MCF 10A (cell line): ENCODE data around the gene INTS1. TPM values are rescaled to one million over a fixed set of nuclear protein-coding genes. Genes with fewer than 3 reads are reported as not detected.

Experiments
- BruUV-seq: library from RNA; stranded (reverse); fragments of 400-500 nt; replicated peaks from 2 replicates; lab custom pipeline; 2021; lab: Mats Ljungman, UMichigan
- CTCF ChIA-PET: fragments of 300-600 bp; sonication (Branson Sonifier 250); formaldehyde crosslinking; extraction: SDS; loops from one replicate; lab custom pipeline; 2021; ENCODE audit warnings: antibody characterized with exemption, inconsistent platforms; lab: Yijun Ruan, JAX
- POLR2A ChIA-PET: fragments of 300-600, 350-650 bp; sonication (Branson Sonifier 250); formaldehyde crosslinking; extraction: SDS; loops from one replicate; lab custom pipeline; 2020; ENCODE audit warnings: antibody characterized with exemption, inconsistent platforms; lab: Yijun Ruan, JAX
- DNase-seq: peaks from one replicate; pipeline ENCODE4 v3.0.0-alpha.2; 2018; ENCODE audit not compliant: unreplicated experiment
- H3K27ac Mint-ChIP-seq: one replicate; pipeline ENCODE4 v1.8.0; 2022; ENCODE audit warnings: mild to moderate bottlenecking, low read depth, mixed read lengths; ENCODE audit not compliant: unreplicated experiment
- H3K27me3 Mint-ChIP-seq: one replicate; pipeline ENCODE4 v1.8.0; 2022; ENCODE audit warnings: mixed read lengths; ENCODE audit not compliant: insufficient read depth, unreplicated experiment
- H3K36me3 Mint-ChIP-seq: one replicate; pipeline ENCODE4 v1.8.0; 2022; ENCODE audit warnings: mild to moderate bottlenecking, moderate library complexity, mixed read lengths; ENCODE audit not compliant: insufficient read depth, unreplicated experiment
- H3K4me1 Mint-ChIP-seq: one replicate; pipeline ENCODE4 v1.8.0; 2022; ENCODE audit warnings: mixed read lengths; ENCODE audit not compliant: insufficient read depth, unreplicated experiment
- H3K4me3 Mint-ChIP-seq: one replicate; pipeline ENCODE4 v1.8.0; 2022; ENCODE audit warnings: mild to moderate bottlenecking, moderate library complexity, mixed read lengths; ENCODE audit not compliant: unreplicated experiment
- H3K9me3 Mint-ChIP-seq: one replicate; pipeline ENCODE4 v1.8.0; 2022; ENCODE audit warnings: mixed read lengths; ENCODE audit not compliant: unreplicated experiment
- intact Hi-C: fragments of 100-400 bp; cut with micrococcal nuclease; formaldehyde crosslinking; loops from 2 replicates; pipeline ENCODE4 v1.14.1; 2022
- total RNA-seq: library from RNA; stranded (reverse); gene quantifications from 2 replicates; pipeline ENCODE4 v1.2.3, GENCODE V29; 2022
- TF ChIP-seq, protein P1 (sequence below): fragments of 200-600 bp; IDR thresholded peaks from one replicate; pipeline ENCODE4 v1.8.0; 2022; ENCODE audit warnings: antibody characterized with exemption, mild to moderate bottlenecking; ENCODE audit not compliant: unreplicated experiment

INTS1 gene
- total RNA-seq, 1 experiment from 2014 or later = 86.3 TPM

- TF ChIP-seq, protein P1, sequence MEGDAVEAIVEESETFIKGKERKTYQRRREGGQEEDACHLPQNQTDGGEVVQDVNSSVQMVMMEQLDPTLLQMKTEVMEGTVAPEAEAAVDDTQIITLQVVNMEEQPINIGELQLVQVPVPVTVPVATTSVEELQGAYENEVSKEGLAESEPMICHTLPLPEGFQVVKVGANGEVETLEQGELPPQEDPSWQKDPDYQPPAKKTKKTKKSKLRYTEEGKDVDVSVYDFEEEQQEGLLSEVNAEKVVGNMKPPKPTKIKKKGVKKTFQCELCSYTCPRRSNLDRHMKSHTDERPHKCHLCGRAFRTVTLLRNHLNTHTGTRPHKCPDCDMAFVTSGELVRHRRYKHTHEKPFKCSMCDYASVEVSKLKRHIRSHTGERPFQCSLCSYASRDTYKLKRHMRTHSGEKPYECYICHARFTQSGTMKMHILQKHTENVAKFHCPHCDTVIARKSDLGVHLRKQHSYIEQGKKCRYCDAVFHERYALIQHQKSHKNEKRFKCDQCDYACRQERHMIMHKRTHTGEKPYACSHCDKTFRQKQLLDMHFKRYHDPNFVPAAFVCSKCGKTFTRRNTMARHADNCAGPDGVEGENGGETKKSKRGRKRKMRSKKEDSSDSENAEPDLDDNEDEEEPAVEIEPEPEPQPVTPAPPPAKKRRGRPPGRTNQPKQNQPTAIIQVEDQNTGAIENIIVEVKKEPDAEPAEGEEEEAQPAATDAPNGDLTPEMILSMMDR = no peak
- H3K27me3 Mint-ChIP-seq = no peaks in the 10 kb centered on the region
- H3K4me3 Mint-ChIP-seq = no peak overlapping the region
- no peak overlapping the region for H3K27ac Mint-ChIP-seq
- intact Hi-C loops = no loop called here
- H3K9me3 Mint-ChIP-seq = no peaks in the 10 kb centered on the region
- no peaks in the 10 kb centered on the region for H3K4me1 Mint-ChIP-seq
- CTCF ChIA-PET = interaction anchor here (0.6 kb wide), 1 partner anchor 29 kb away, joined by 3 read pairs; no protein-coding TSS in a partner anchor
- no peak for DNase-seq
- POLR2A ChIA-PET = no interaction called here
- no TSS peak for BruUV-seq
- H3K36me3 Mint-ChIP-seq = peaks cover 59% of the 10 kb centered on the region
Observed at GRCh38 chr7:1486571-1486970, 17.6 kb downstream of the INTS1 start.

- BruUV-seq = no TSS peak
- Mint-ChIP-seq H3K4me1 (no peaks in the 10 kb centered on the region), H3K36me3 (peaks cover 57% of the 10 kb centered on the region), H3K4me3 (no peak overlapping the region), H3K27me3 (no peaks in the 10 kb centered on the region), H3K27ac (no peak overlapping the region), H3K9me3 (no peaks in the 10 kb centered on the region)
- intact Hi-C loops = no loop called here
- POLR2A ChIA-PET = no interaction called here
- TF ChIP-seq, protein P1 = no peak
- CTCF ChIA-PET = no interaction called here
- no peak for DNase-seq
Observed at GRCh38 chr7:1485156-1485555, 19.0 kb downstream of the INTS1 start.

DNA sequence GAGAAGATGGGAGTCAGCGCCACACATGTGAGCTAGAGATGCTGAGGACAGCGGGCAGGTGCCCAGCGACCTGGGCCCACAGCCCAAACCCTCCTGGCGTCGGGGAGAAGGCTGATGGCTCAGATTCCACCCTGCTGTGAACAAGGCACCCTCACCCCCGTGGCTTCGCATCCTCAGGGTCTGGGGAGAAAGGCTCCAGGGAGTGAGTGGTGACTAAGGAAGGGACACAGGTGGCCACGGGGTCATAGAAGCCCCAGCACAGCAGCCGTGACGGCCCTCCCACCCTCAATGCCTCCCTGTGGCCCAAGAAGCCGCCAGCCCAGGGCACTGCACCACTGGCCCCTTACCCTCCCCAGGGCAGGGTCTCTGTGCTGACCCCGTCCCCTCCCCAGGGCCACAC is 19.6 kb downstream of the INTS1 start:
- no peaks in the 10 kb centered on the region for H3K4me1 Mint-ChIP-seq
- H3K27me3 Mint-ChIP-seq = no peaks in the 10 kb centered on the region
- H3K4me3 Mint-ChIP-seq = no peak overlapping the region
- CTCF ChIA-PET = interaction anchor here (1.0 kb wide), 1 partner anchor 290 kb away, joined by 3 read pairs; no protein-coding TSS in a partner anchor
- POLR2A ChIA-PET = no interaction called here
- no peak overlapping the region for H3K27ac Mint-ChIP-seq
- DNase-seq = no peak
- TF ChIP-seq, protein P1 = no peak
- H3K9me3 Mint-ChIP-seq = no peaks in the 10 kb centered on the region
- intact Hi-C loops = no loop called here
- no TSS peak for BruUV-seq
- H3K36me3 Mint-ChIP-seq = peaks cover 57% of the 10 kb centered on the region

GRCh38 chr7:1483536-1484505 is 20.4 kb downstream of the INTS1 start:
- no peak overlapping the region for H3K4me3 Mint-ChIP-seq
- BruUV-seq = no TSS peak
- no peak for DNase-seq
- no peaks in the 10 kb centered on the region for H3K27me3 Mint-ChIP-seq
- TF ChIP-seq, protein P1 = no peak
- peaks cover 50% of the 10 kb centered on the region for H3K36me3 Mint-ChIP-seq
- intact Hi-C loops = no loop called here
- H3K27ac Mint-ChIP-seq = no peak overlapping the region
- no peaks in the 10 kb centered on the region for H3K9me3 Mint-ChIP-seq
- ChIA-PET CTCF (interaction anchor here (1.0 kb wide), 1 partner anchor 289 kb away, joined by 3 read pairs; no protein-coding TSS in a partner anchor), POLR2A (no interaction called here)
- no peaks in the 10 kb centered on the region for H3K4me1 Mint-ChIP-seq
